Hypothalamus (tissue), 51 donors: Measurements from ENCODE around the gene GIPC3.
"Not testable (repeated sequence)": the region's sequence is repeated elsewhere in the genome, so short reads cannot be mapped to it uniquely, and the experiment has no call there.

Experiments
- DNase-seq, 51 donors: peaks; one replicate each; lab custom pipeline; 2025; lab: John Stamatoyannopoulos, UW

GIPC3 gene

GRCh38 chr19:3575260-3575741, 10.0 kb upstream of the GIPC3 start:
- peak in 4 of 51 donors; percentile 9 to 31 (median 17) for DNase-seq

- DNase-seq, result no peak
Observed at GRCh38 chr19:3575949-3576673, 9.2 kb upstream of the GIPC3 start.

- DNase-seq, result peak in 33 of 51 donors; percentile 8 to 78 (median 44)
Observed at GRCh38 chr19:3576696-3577443, 8.4 kb upstream of the GIPC3 start.

- no peak for DNase-seq
Observed at GRCh38 chr19:3577723-3578344, 7.4 kb upstream of the GIPC3 start.

GRCh38 chr19:3578390-3578789, 6.9 kb upstream of the GIPC3 start:
- no peak for DNase-seq

GRCh38 chr19:3580156-3580934, 4.9 kb upstream of the GIPC3 start:
- peak in 3 of 51 donors; percentile 3 to 45 (median 10) for DNase-seq

GRCh38 chr19:3581792-3582191, 3.5 kb upstream of the GIPC3 start:
- not testable (repeated sequence) for DNase-seq

- DNase-seq, result not testable (repeated sequence)
Observed at GRCh38 chr19:3584036-3584802, 1.1 kb upstream of the GIPC3 start.

GRCh38 chr19:3586127-3586626, 899 bp downstream of the GIPC3 start:
- DNase-seq, result no peak

- no peak for DNase-seq
Observed at GRCh38 chr19:3586707-3587346, 1.5 kb downstream of the GIPC3 start.

GRCh38 chr19:3589439-3589838, 4.2 kb downstream of the GIPC3 start:
- DNase-seq, result no peak

GRCh38 chr19:3589949-3590348, 4.7 kb downstream of the GIPC3 start:
- no peak for DNase-seq

GRCh38 chr19:3590991-3591659, 5.8 kb downstream of the GIPC3 start:
- DNase-seq, result no peak

- no peak for DNase-seq
Observed at GRCh38 chr19:3591876-3592613, 6.8 kb downstream of the GIPC3 start.

- DNase-seq, result no peak
Observed at GRCh38 chr19:3593156-3593555, 7.9 kb downstream of the GIPC3 start.

GRCh38 chr19:3595521-3596061, 10.3 kb downstream of the GIPC3 start:
- no peak for DNase-seq

GRCh38 chr19:3599776-3600187, 14.5 kb downstream of the GIPC3 start:
- no peak for DNase-seq

- DNase-seq, result no peak
Observed at GRCh38 chr19:3601021-3601420, 15.7 kb downstream of the GIPC3 start.
